NCI-H526 treated with DMSO at 0.1 percent for 48 hours (cell line): ENCODE results near the gene MST1.
"Not testable (repeated sequence)": the region's sequence is repeated elsewhere in the genome, so short reads cannot be mapped to it uniquely, and the experiment has no call there.

Experiments
- DNase-seq: peaks from one replicate; lab custom pipeline; 2025; lab: John Stamatoyannopoulos, UW

The MST1 gene

GRCh38 chr3:49700453-49701128 lies 11.3 kb upstream of the MST1 start:
- no peak for DNase-seq

- no peak for DNase-seq
Observed at GRCh38 chr3:49700014-49700413, 10.7 kb upstream of the MST1 start.

- DNase-seq = no peak
Observed at GRCh38 chr3:49699281-49699979, 10.2 kb upstream of the MST1 start.

- DNase-seq = not testable (repeated sequence)
Observed at GRCh38 chr3:49695350-49696015, 6.2 kb upstream of the MST1 start.

- DNase-seq = not testable (repeated sequence)
Observed at GRCh38 chr3:49694409-49695070, 5.3 kb upstream of the MST1 start.

GRCh38 chr3:49691481-49691880 lies 2.2 kb upstream of the MST1 start:
- DNase-seq = not testable (repeated sequence)

- DNase-seq = not testable (repeated sequence)
Observed at GRCh38 chr3:49690856-49691255, 1.6 kb upstream of the MST1 start.

- not testable (repeated sequence) for DNase-seq
Observed at GRCh38 chr3:49689908-49690624, 792 bp upstream of the MST1 start.

GRCh38 chr3:49688338-49689045 lies 782 bp downstream of the MST1 start:
- DNase-seq = not testable (repeated sequence)

- not testable (repeated sequence) for DNase-seq
Observed at GRCh38 chr3:49687424-49687795, 1.9 kb downstream of the MST1 start.

- not testable (repeated sequence) for DNase-seq
Observed at GRCh38 chr3:49686769-49687423, 2.4 kb downstream of the MST1 start.

GRCh38 chr3:49686346-49686745 lies 2.9 kb downstream of the MST1 start:
- not testable (repeated sequence) for DNase-seq

- not testable (repeated sequence) for DNase-seq
Observed at GRCh38 chr3:49685846-49686245, 3.4 kb downstream of the MST1 start.

GRCh38 chr3:49685103-49685502 lies 4.2 kb downstream of the MST1 start:
- DNase-seq = not testable (repeated sequence)

- not testable (repeated sequence) for DNase-seq
Observed at GRCh38 chr3:49684453-49684852, 4.8 kb downstream of the MST1 start.

- DNase-seq = no peak
Observed at GRCh38 chr3:49683162-49683561, 6.1 kb downstream of the MST1 start.

GRCh38 chr3:49681543-49681942 lies 7.7 kb downstream of the MST1 start:
- DNase-seq = no peak

GRCh38 chr3:49681232-49681522 lies 8.1 kb downstream of the MST1 start:
- no peak for DNase-seq

- DNase-seq = no peak
Observed at GRCh38 chr3:49680493-49681231, 8.6 kb downstream of the MST1 start.

GRCh38 chr3:49675912-49676311 lies 13.4 kb downstream of the MST1 start:
- no peak for DNase-seq
